Osteoblast (primary cell): ENCODE measurements around the gene PKHD1. TPM values are rescaled to one million over a fixed set of nuclear protein-coding genes. Genes with fewer than 3 reads are reported as not detected.

Experiments used
- DNase-seq: peaks from one replicate; pipeline ENCODE4 v3.0.0; 2011; ENCODE audit warnings: low spot score, mixed read lengths; ENCODE audit not compliant: insufficient read length; ENCODE audit errors: missing footprints
- H2AFZ ChIP-seq: 2 replicates; pipeline ENCODE4 v1.6.0; 2011; ENCODE audit warnings: mild to moderate bottlenecking, low read length
- H3K27ac ChIP-seq: 2 replicates; pipeline ENCODE4 v1.5.1; 2011; ENCODE audit warnings: mild to moderate bottlenecking, low read depth, low read length, moderate library complexity
- H3K27me3 ChIP-seq: 2 replicates; pipeline ENCODE4 v1.6.0; 2012; ENCODE audit warnings: mild to moderate bottlenecking, control low read depth, inconsistent platforms, low read length, moderate library complexity; ENCODE audit not compliant: insufficient read depth
- H3K36me3 ChIP-seq: 2 replicates; pipeline ENCODE4 v1.5.1; 2011; ENCODE audit warnings: mild to moderate bottlenecking, low read length, control low read depth, moderate library complexity; ENCODE audit not compliant: insufficient read depth
- H3K4me1 ChIP-seq: 2 replicates; pipeline ENCODE4 v1.5.1; 2011; ENCODE audit warnings: mild to moderate bottlenecking, low read length, control low read depth, moderate library complexity; ENCODE audit not compliant: insufficient read depth
- H3K4me2 ChIP-seq: 2 replicates; pipeline ENCODE4 v1.6.0; 2011; ENCODE audit warnings: mild to moderate bottlenecking, low read length; ENCODE audit not compliant: insufficient read depth
- H3K4me3 ChIP-seq: fragments of 200-600 bp; sonication (generic); 3 replicates; pipeline ENCODE4 v1.5.1; 2012; ENCODE audit warnings: mild to moderate bottlenecking, low read length, inconsistent platforms; ENCODE audit not compliant: insufficient read depth
- H3K79me2 ChIP-seq: 2 replicates; pipeline ENCODE4 v1.6.0; 2012; ENCODE audit warnings: mild to moderate bottlenecking, low read length, control low read depth, inconsistent platforms; ENCODE audit not compliant: insufficient read depth
- H3K9me3 ChIP-seq: 2 replicates; pipeline ENCODE4 v1.5.1; 2011; ENCODE audit warnings: low read depth, low read length, control low read depth
- H4K20me1 ChIP-seq: 2 replicates; pipeline ENCODE4 v1.6.0; 2012; ENCODE audit warnings: mild to moderate bottlenecking, low read length, control low read depth; ENCODE audit not compliant: insufficient read depth
- CTCF ChIP-seq: IDR thresholded peaks from 2 replicates; pipeline ENCODE4 v1.5.1; 2011; ENCODE audit warnings: mild to moderate bottlenecking, low read depth, low read length, moderate library complexity; ENCODE audit errors: extremely low read depth
- total RNA-seq: library from RNA; depleted of rRNA; stranded (reverse); fragments of >200 nt; gene quantifications from 2 replicates; pipeline ENCODE4 v1.2.3, GENCODE V29; 2012

The PKHD1 gene
- total RNA-seq, 1 donor: not detected

- Histone ChIP-seq H3K27ac (no peak overlapping the region), H3K4me3 (no peak overlapping the region), H4K20me1 (no peaks in the 10 kb centered on the region), H3K4me2 (no peak overlapping the region), H3K4me1 (no peaks in the 10 kb centered on the region), H2AFZ (no peak overlapping the region), H3K9me3 (no peaks in the 10 kb centered on the region), H3K27me3 (no peaks in the 10 kb centered on the region), H3K36me3 (no peaks in the 10 kb centered on the region), H3K79me2 (no peaks in the 10 kb centered on the region)
- no peak for DNase-seq
- TF ChIP-seq CTCF: no peak
Observed at GRCh38 chr6:51775942-51776860, 311.2 kb downstream of the PKHD1 start.

GRCh38 chr6:51768087-51768486, 319.3 kb downstream of the PKHD1 start:
- Histone ChIP-seq H3K27ac (no peak overlapping the region), H3K36me3 (no peaks in the 10 kb centered on the region), H3K4me1 (no peaks in the 10 kb centered on the region), H4K20me1 (no peaks in the 10 kb centered on the region), H3K27me3 (no peaks in the 10 kb centered on the region), H3K4me2 (no peak overlapping the region), H2AFZ (no peak overlapping the region), H3K79me2 (no peaks in the 10 kb centered on the region), H3K4me3 (no peak overlapping the region), H3K9me3 (no peaks in the 10 kb centered on the region)
- no peak for DNase-seq
- TF ChIP-seq CTCF: no peak

- H3K79me2 ChIP-seq: no peaks in the 10 kb centered on the region
- H3K36me3 ChIP-seq: no peaks in the 10 kb centered on the region
- H2AFZ ChIP-seq: no peak overlapping the region
- no peak overlapping the region for H3K4me2 ChIP-seq
- no peaks in the 10 kb centered on the region for H3K9me3 ChIP-seq
- no peak overlapping the region for H3K4me3 ChIP-seq
- H3K27me3 ChIP-seq: no peaks in the 10 kb centered on the region
- H3K4me1 ChIP-seq: no peaks in the 10 kb centered on the region
- DNase-seq: no peak
- no peaks in the 10 kb centered on the region for H4K20me1 ChIP-seq
- H3K27ac ChIP-seq: no peak overlapping the region
- no peak for TF ChIP-seq CTCF
Observed at GRCh38 chr6:51765230-51765629, 322.2 kb downstream of the PKHD1 start.

- no peaks in the 10 kb centered on the region for H3K27me3 ChIP-seq
- no peak overlapping the region for H3K4me3 ChIP-seq
- no peaks in the 10 kb centered on the region for H3K36me3 ChIP-seq
- DNase-seq: no peak
- H3K27ac ChIP-seq: no peak overlapping the region
- H2AFZ ChIP-seq: no peak overlapping the region
- no peaks in the 10 kb centered on the region for H4K20me1 ChIP-seq
- H3K79me2 ChIP-seq: no peaks in the 10 kb centered on the region
- H3K9me3 ChIP-seq: no peaks in the 10 kb centered on the region
- no peak overlapping the region for H3K4me2 ChIP-seq
- H3K4me1 ChIP-seq: no peaks in the 10 kb centered on the region
- TF ChIP-seq CTCF: no peak
Observed at GRCh38 chr6:51753635-51754034, 333.8 kb downstream of the PKHD1 start.
